ENCODE data around the gene NFILZ.

DNA sequence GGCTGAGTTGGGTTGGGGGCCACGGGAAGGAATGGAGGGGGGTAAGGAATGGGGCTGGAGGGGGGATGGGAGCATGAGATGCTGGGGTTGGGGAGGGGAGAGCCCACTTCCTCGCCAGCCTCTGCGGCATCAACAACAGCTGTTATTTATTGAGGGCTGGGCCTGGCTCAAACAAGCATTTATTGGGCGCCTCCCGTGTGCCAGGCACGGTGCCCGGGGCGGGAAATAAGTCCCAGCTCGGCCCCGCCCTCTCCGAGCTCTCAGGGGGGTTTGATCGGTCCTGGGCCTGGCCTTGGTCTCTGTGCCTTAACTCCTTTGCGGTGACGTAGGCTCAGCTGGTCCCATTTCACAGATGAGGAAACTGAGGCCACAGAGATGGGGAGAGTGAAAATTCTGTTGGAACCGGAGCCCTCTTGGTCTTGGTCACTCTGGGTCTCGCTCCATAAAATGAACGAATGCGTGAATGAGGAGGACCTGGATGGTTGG, 19.0 kb upstream of the NFILZ start:
- TF ChIP-seq, protein P1, sequence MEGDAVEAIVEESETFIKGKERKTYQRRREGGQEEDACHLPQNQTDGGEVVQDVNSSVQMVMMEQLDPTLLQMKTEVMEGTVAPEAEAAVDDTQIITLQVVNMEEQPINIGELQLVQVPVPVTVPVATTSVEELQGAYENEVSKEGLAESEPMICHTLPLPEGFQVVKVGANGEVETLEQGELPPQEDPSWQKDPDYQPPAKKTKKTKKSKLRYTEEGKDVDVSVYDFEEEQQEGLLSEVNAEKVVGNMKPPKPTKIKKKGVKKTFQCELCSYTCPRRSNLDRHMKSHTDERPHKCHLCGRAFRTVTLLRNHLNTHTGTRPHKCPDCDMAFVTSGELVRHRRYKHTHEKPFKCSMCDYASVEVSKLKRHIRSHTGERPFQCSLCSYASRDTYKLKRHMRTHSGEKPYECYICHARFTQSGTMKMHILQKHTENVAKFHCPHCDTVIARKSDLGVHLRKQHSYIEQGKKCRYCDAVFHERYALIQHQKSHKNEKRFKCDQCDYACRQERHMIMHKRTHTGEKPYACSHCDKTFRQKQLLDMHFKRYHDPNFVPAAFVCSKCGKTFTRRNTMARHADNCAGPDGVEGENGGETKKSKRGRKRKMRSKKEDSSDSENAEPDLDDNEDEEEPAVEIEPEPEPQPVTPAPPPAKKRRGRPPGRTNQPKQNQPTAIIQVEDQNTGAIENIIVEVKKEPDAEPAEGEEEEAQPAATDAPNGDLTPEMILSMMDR (IDR thresholded peaks at IDR 0.05; ENCODE audit: borderline replicate concordance, extremely low read depth, low read length, poor library complexity, severe bottlenecking): no peak
- TF ChIP-seq EZH2 (IDR thresholded peaks at IDR 0.05; ENCODE audit: borderline replicate concordance, low read depth, low read length, severe bottlenecking): no peak

Measured in DND-41 (cell line).